HEK293T (cell line): ENCODE data around the gene MICU1.
"Not testable (repeated sequence)": the region's sequence is repeated elsewhere in the genome, so short reads cannot be mapped to it uniquely, and the experiment has no call there.

Experiments
- CTCF ChIA-PET: fragments of 350-600 bp; formaldehyde crosslinking; extraction: SDS; loops from one replicate; lab custom pipeline; 2021; ENCODE audit warnings: antibody characterized with exemption, inconsistent platforms; lab: Yijun Ruan, JAX
- POLR2A ChIA-PET: fragments of 350-600 bp; formaldehyde crosslinking; extraction: SDS; loops from one replicate; lab custom pipeline; 2020; ENCODE audit warnings: antibody characterized with exemption, inconsistent platforms; lab: Yijun Ruan, JAX
- DNase-seq: peaks from one replicate; pipeline ENCODE4 v3.0.0; 2012; ENCODE audit warnings: mixed read lengths; ENCODE audit errors: extremely low spot score
- ARNT ChIP-seq: fragments of 450-650 bp; IDR thresholded peaks from 2 replicates; pipeline ENCODE4 v1.6.1; 2017; ENCODE audit warnings: mild to moderate bottlenecking
- BHLHE40 ChIP-seq: fragments of 450-650 bp; IDR thresholded peaks from 2 replicates; pipeline ENCODE4 v1.6.1; 2016; ENCODE audit warnings: mild to moderate bottlenecking, moderate library complexity, borderline replicate concordance
- CTBP1 ChIP-seq: fragments of 450-650 bp; IDR thresholded peaks from 2 replicates; pipeline ENCODE4 v1.6.1; 2016; ENCODE audit warnings: borderline replicate concordance
- ELF4 ChIP-seq: fragments of 450-650 bp; IDR thresholded peaks from 2 replicates; pipeline ENCODE4 v1.6.1; 2017; ENCODE audit warnings: antibody characterized with exemption
- FOXA1 ChIP-seq: fragments of 450-650 bp; IDR thresholded peaks from 2 replicates; pipeline ENCODE4 v1.6.1; 2016; ENCODE audit warnings: mild to moderate bottlenecking
- FOXK2 ChIP-seq: fragments of 450-650 bp; IDR thresholded peaks from 2 replicates; pipeline ENCODE4 v1.6.1; 2016; ENCODE audit warnings: mild to moderate bottlenecking
- FOXM1 ChIP-seq: fragments of 450-650 bp; IDR thresholded peaks from 2 replicates; pipeline ENCODE4 v1.6.1; 2017; ENCODE audit warnings: mild to moderate bottlenecking, borderline replicate concordance
- HDGF ChIP-seq: fragments of 450-650 bp; IDR thresholded peaks from 2 replicates; pipeline ENCODE4 v1.6.1; 2017; ENCODE audit warnings: antibody characterized with exemption, borderline replicate concordance
- L3MBTL2 ChIP-seq: fragments of 450-650 bp; conservative IDR thresholded peaks from 2 replicates; pipeline ENCODE4 v1.6.1; 2016; ENCODE audit warnings: mild to moderate bottlenecking
- LEF1 ChIP-seq: fragments of 450-650 bp; IDR thresholded peaks from 2 replicates; pipeline ENCODE4 v1.6.1; 2017; ENCODE audit warnings: mild to moderate bottlenecking, borderline replicate concordance
- NFRKB ChIP-seq: fragments of 450-650 bp; IDR thresholded peaks from 2 replicates; pipeline ENCODE4 v1.6.1; 2016; ENCODE audit warnings: mild to moderate bottlenecking, moderate library complexity
- SP1 ChIP-seq: fragments of 450-650 bp; IDR thresholded peaks from 2 replicates; pipeline ENCODE4 v1.6.1; 2017
- SUZ12 ChIP-seq: fragments of 450-650 bp; IDR thresholded peaks from 2 replicates; pipeline ENCODE4 v1.6.1; 2016; ENCODE audit warnings: mild to moderate bottlenecking
- TARDBP ChIP-seq: fragments of 450-650 bp; IDR thresholded peaks from 2 replicates; pipeline ENCODE4 v1.6.1; 2016
- ZNF384 ChIP-seq: fragments of 450-650 bp; IDR thresholded peaks from 2 replicates; pipeline ENCODE4 v1.6.1; 2016
- TF ChIP-seq, protein P1 (sequence below): fragments of 450-650 bp; IDR thresholded peaks from 2 replicates; pipeline ENCODE4 v1.6.1; 2016

MICU1 gene, protein sequence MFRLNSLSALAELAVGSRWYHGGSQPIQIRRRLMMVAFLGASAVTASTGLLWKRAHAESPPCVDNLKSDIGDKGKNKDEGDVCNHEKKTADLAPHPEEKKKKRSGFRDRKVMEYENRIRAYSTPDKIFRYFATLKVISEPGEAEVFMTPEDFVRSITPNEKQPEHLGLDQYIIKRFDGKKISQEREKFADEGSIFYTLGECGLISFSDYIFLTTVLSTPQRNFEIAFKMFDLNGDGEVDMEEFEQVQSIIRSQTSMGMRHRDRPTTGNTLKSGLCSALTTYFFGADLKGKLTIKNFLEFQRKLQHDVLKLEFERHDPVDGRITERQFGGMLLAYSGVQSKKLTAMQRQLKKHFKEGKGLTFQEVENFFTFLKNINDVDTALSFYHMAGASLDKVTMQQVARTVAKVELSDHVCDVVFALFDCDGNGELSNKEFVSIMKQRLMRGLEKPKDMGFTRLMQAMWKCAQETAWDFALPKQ

DNA sequence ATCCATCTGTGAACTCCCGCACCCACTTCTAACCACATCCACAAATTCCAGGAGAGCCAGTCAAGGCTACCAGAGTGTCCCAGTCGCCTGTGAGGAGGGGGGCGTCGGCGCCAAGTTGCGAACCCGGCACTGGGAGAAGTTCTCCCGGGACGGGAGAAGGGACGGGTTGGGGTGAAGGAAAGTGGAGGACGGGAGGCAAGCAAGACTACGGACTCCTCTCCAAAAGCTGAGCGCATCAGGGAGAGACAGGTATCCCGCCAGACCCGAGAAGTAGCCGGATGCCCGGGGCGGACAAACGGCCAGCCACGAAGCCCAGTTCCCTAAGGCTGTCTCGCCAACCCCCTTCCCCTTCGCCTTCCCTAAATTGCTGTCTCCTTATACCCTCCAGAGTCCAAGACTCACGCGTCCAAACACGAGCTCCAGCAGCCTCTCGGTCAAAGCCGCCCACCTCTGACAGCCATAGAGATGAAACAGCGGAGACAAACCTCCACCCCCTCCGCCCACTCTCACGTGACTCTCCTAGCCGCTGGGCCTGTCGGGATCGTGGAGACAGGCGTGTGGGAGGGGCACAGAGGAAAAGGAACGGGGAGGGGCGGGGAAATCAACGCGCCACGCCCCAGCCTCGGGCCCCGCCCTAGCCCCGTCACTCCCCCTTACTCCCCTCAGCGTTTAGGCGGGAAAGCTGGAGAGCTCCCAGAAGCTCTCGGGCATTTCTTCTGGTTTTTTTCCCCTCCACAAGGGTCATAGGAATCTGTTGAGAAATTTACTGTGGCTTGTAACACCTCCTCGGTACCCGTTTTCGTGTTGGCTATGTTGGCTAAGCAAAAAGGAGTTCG, at the start of gene MICU1:
MICU1 (minus strand) TSS at position 472 of the 836 bp plus-strand sequence. CDS start 59,286 bp downstream, outside the sequence.
- peak; percentile 97 for DNase-seq
- TF ChIP-seq ZNF384: peak; percentile 42; the same call in 1 of the 2 replicates
- no peak for TF ChIP-seq FOXK2
- TF ChIP-seq FOXM1: no peak
- no peak for TF ChIP-seq ELF4
- TF ChIP-seq SUZ12: no peak
- peak; percentile 89 for TF ChIP-seq L3MBTL2
- TF ChIP-seq, protein P1, sequence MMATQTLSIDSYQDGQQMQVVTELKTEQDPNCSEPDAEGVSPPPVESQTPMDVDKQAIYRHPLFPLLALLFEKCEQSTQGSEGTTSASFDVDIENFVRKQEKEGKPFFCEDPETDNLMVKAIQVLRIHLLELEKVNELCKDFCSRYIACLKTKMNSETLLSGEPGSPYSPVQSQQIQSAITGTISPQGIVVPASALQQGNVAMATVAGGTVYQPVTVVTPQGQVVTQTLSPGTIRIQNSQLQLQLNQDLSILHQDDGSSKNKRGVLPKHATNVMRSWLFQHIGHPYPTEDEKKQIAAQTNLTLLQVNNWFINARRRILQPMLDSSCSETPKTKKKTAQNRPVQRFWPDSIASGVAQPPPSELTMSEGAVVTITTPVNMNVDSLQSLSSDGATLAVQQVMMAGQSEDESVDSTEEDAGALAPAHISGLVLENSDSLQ: peak; percentile 87
- CTCF ChIA-PET: no interaction called here
- POLR2A ChIA-PET: interaction anchor here (0.5 to 2.4 kb wide), 23 partner anchors 10 to 484 kb away, joined by 3 to 18 read pairs (median 3); partner anchors contain the start of genes DNAJB12, MCU and NUDT13

DNA sequence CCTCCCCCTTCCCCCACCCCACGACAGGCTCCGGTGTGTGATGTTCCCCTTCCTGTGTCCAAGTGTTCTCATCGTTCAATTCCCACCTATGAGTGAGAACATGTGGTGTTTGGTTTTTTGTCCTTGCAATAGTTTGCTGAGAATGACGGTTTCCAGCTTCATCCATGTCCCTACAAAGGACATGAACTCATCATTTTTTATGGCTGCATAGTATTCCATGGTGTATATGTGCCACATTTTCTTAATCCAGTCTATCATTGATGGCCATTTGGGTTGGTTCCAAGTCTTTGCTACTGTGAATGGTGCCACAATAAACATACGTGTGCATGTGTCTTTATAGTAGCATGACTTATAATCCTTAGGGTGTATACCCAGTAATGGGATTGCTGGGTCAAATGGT, 48.3 kb upstream of the MICU1 start:
- CTCF ChIA-PET, POLR2A ChIA-PET, DNase-seq: not testable (repeated sequence)

DNA sequence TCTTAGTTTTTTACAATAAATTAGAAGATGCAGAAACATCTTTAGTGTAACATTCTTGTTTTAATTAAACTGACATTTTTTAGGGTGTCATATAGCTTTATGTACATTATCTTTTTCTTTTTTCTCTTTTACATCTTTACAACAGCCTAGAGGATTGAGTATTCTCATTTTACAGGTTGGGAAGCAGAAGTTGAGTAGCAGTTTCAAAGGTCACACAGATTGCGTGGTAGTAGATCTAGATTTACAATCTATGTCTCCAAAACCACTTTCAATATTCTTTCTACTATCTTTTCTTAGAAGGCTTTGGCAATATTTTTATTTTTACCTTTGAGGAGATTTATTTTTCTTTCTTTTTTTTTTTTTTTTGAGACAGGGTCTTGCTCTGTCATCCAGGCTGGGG, 47.4 kb upstream of the MICU1 start:
- DNase-seq: no peak
- POLR2A ChIA-PET: no interaction called here

DNA sequence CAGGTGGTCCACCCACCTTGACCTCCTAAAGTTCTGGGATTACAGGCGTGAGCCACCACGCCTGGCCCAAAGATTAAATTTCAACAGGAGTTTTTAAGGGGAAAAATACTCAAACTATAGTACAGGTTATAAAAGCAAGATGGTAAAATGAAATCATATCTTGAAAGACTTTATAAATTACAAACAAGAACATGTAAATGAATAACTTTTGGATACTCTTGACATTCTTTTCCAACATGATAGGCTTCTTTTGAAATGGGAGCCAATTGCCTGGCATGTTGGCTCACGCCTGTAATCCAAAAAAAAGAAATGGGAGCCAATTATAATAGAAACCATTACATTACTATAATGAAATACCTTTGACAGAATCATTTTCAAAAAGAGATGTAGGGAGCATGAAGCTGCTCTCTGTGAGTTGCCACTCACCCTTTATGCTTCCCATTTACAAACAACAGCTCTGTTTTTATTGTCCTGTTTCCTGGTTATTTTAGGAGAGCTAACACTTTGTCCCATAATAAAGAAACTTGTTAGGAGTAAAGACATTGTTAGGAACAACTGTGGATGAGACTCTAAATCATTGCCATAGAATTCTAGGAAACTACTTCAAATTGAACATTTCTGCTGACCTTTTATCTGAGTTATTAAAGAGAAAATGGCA, 41.5 kb upstream of the MICU1 start:
- no peak for TF ChIP-seq TARDBP
- TF ChIP-seq L3MBTL2: no peak
- TF ChIP-seq ZNF384: no peak
- TF ChIP-seq NFRKB: no peak
- no peak for TF ChIP-seq LEF1
- ChIA-PET CTCF (interaction anchor here (0.6 kb wide), 1 partner anchor 325 kb away, joined by 3 read pairs; no protein-coding TSS in a partner anchor), POLR2A (interaction anchor here (1.0 kb wide), 2 partner anchors 12 to 41 kb away, joined by 3 read pairs; partner anchors contain the start of gene MICU1)
- no peak for DNase-seq

More for the DNA sequence above, 47.4 kb upstream of the MICU1 start:
- TF ChIP-seq FOXA1 (no peak), TARDBP (no peak), LEF1 (no peak)
- CTCF ChIA-PET: no interaction called here

DNA sequence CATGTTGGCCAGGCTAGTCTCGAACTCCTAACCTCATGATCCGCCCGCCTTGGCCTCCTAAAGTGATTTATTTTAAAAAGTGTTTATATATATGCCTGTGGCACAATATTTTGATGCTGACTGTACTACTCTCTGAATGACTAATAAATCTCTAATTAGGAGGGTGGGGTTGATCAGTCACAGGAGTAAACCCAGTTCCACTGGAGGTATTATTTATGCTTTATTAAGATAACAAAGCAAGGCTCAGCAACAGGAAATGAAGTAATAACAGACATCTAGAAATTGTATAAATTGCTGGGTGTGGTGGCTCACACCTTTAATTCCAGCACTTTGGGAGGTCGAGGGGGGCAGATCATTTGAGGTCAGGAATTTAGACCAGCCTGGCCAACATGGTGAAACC, 40.0 kb upstream of the MICU1 start:
- POLR2A ChIA-PET: no interaction called here

DNA sequence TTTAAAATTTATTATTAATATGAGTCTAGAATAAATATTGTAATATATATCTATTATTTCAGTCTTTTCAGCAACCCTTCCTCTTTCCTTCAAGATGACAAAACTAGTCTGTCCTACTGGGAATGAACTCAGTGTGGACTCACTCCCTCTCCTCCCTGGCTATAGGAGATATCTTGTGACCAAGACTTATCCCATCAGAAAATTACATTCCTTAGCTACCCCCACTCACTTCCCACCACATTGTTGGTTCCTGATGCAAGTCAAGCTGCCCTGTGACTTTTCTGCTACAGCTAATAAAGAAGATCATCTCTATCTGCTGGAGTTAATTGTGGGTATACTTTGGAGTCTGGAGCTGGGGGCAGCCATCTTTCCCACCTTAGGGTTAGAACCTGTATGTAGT, 38.1 kb upstream of the MICU1 start:
- TF ChIP-seq NFRKB (no peak), ARNT (no peak), ZNF384 (no peak), FOXA1 (no peak), SP1 (no peak), HDGF (no peak), FOXM1 (no peak), FOXK2 (no peak), LEF1 (no peak), L3MBTL2 (no peak), SUZ12 (no peak), CTBP1 (no peak), TARDBP (no peak)
- TF ChIP-seq, protein P1: no peak
- CTCF ChIA-PET: no interaction called here
- POLR2A ChIA-PET: no interaction called here
- DNase-seq: no peak

More for the DNA sequence above, 40.0 kb upstream of the MICU1 start:
- CTCF ChIA-PET: no interaction called here
- DNase-seq: no peak
- no peak for TF ChIP-seq L3MBTL2
- no peak for TF ChIP-seq ZNF384
- TF ChIP-seq CTBP1: no peak
- TF ChIP-seq BHLHE40: no peak
- no peak for TF ChIP-seq FOXK2
- TF ChIP-seq ELF4: no peak
- no peak for TF ChIP-seq FOXM1
- TF ChIP-seq HDGF: no peak
- no peak for TF ChIP-seq LEF1
- TF ChIP-seq, protein P1: no peak
- TF ChIP-seq FOXA1: no peak
- no peak for TF ChIP-seq SP1
- TF ChIP-seq ARNT: no peak
- no peak for TF ChIP-seq TARDBP
- no peak for TF ChIP-seq NFRKB
- no peak for TF ChIP-seq SUZ12
